Fibroblast of villous mesenchyme (primary cell): ENCODE data around the gene MYO7B. TPM values are rescaled to one million over a fixed set of nuclear protein-coding genes. Genes with fewer than 3 reads are reported as not detected.

Experiments used
- DNase-seq: peaks from one replicate; pipeline ENCODE4 v3.0.0-alpha.2; 2010; ENCODE audit warnings: low read depth
- H3K4me3 ChIP-seq: 2 replicates; pipeline ENCODE4 v1.5.1; 2011; ENCODE audit warnings: low read depth, mild to moderate bottlenecking, low read length
- total RNA-seq: library from RNA; depleted of rRNA; stranded (reverse); fragments of >200 nt; gene quantifications from 2 replicates; pipeline ENCODE4 v1.2.3, GENCODE V29; 2012
- TF ChIP-seq, protein P1 (sequence below): IDR thresholded peaks from 2 replicates; pipeline ENCODE4 v1.5.1; 2012; ENCODE audit warnings: low read depth, mild to moderate bottlenecking, low read length; ENCODE audit not compliant: insufficient read depth

Gene MYO7B
- total RNA-seq, 1 donor = 0.86 TPM

DNA sequence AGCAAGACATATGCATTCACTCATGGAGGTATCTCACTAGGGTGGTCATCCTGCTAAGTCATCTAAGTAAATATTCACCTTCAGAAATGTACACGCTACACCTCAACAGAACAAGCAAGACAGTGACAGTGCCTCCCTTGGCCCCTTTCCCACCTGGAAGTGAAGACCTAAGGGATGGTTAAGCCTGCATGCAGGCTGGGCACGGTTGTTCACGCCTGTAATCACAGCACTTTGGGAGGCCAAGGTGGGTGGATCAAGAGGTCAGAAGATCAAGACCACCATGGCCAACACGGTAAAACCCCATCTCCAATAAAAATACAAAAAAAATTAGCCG is 135.4 kb downstream of the MYO7B start:
- DNase-seq = no peak
- TF ChIP-seq, protein P1, sequence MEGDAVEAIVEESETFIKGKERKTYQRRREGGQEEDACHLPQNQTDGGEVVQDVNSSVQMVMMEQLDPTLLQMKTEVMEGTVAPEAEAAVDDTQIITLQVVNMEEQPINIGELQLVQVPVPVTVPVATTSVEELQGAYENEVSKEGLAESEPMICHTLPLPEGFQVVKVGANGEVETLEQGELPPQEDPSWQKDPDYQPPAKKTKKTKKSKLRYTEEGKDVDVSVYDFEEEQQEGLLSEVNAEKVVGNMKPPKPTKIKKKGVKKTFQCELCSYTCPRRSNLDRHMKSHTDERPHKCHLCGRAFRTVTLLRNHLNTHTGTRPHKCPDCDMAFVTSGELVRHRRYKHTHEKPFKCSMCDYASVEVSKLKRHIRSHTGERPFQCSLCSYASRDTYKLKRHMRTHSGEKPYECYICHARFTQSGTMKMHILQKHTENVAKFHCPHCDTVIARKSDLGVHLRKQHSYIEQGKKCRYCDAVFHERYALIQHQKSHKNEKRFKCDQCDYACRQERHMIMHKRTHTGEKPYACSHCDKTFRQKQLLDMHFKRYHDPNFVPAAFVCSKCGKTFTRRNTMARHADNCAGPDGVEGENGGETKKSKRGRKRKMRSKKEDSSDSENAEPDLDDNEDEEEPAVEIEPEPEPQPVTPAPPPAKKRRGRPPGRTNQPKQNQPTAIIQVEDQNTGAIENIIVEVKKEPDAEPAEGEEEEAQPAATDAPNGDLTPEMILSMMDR = no peak
- no peak overlapping the region for H3K4me3 ChIP-seq

DNA sequence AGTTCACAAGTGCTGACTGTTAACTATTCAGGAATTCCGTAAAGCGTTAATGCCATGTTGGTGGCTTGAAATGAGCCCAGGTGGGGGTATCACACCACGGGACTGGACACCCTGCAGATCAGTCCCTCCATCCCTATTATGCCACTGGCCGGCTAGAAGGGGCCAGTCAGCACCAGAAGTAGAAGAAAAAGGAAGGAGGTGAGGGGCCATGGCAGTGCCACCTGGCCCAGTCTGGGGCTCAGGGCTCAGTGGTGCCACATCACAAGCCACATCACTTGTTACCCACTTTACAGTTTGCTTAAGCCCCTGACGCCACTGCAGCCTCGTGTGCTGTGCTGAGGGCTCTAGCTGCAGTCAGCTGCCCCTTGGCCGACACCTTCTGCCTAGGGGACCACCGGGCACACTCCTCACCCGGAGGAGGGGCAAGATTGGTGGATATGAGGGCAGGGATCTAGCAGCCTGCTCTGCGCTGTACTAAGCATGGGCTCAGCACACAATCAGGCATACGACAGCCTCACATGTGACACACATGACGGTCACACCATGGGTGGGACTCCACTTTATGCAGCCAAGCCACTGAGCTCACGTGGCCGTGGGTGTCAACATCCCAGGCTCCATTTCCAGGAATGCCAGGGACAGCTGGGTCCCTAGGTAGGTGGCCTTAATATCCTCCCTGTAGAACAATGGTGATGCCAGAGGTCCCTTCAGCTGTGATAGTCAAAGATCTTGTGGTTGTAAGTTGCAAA is 136.2 kb downstream of the MYO7B start:
- TF ChIP-seq, protein P1 = no peak
- H3K4me3 ChIP-seq = no peak overlapping the region
- no peak for DNase-seq

DNA sequence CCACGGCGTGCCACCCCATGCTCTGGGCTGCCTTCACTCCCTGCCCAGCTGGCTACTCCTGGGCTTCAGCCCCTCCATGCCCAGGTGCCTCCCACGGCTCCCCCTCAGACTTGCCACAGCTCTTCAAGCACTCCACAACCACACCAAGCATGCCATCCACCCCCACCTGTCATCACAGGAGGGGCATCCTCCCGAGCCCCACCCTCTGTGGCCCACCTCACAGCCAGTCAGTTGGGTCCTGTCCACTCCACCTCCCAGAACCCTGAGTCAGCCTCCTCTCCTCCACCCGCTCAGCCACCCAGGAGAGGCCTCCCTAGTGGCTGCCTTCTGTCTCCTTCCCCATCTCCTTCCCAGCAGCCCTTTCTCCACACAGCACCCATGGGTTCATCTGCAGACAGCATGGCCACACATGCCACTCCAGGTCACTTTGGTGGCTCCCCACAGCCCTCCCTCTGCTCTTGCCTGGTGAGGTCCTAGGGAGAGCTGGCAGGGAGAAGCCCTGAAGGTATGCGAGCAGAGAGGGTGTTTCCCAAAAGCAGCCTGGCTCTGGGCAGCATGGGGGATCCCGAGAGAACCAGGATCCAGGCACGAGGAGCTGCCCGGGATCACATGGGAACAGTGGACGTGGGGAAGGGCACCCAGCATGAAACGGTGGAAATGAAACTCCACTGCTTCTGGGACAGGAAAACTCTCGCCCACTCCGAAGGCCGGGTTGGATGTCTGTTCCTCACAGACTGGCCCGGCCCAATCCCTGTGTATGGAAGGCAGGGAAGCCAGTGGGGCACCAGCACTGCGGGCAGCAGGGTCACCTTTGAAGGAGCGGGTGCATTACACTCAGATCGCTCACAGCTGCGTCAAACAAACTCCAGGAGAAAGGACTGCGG is 137.1 kb downstream of the MYO7B start:
- TF ChIP-seq, protein P1 = no peak
- no peak for DNase-seq
- no peak overlapping the region for H3K4me3 ChIP-seq

DNA sequence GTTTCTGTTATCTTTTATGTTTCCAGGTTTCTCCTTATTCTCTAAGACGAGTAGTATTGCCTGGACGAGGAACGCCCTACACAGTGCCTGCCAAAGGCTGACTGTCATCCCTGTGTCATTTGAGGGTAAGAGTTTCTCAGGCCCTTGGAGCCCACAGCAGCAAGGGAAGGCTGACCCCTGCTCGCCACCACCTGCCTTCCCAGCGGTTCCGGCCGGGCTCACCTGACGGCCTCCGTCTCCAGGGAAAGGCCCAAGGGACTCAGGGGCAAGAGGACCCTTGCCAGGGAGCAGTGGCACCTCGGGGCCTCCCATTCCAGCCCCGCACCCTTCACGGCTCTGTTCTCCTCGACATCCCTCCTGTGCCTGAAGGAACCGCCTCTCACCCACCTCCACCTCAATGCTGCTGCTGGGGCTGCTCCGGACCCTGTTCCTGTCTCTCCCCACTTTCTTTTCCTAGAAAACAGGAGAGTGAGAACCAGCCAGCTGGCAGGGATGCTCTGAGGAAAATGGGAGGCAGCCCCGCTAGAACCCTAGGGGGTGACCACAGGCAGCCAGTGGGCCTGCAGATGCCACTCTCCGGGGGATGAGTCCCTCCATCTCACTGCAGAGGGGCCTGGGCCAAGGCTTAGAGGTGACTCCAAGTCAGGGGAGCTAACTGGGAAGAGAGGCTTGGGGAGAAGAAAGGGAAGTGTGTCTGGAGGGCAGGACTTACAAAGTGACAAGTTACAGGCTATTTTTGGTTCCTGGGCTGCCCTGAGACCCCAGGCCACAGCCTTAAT is 138.0 kb downstream of the MYO7B start:
- H3K4me3 ChIP-seq = peak overlapping the region; percentile 77
- TF ChIP-seq, protein P1 = no peak
- no peak for DNase-seq

DNA sequence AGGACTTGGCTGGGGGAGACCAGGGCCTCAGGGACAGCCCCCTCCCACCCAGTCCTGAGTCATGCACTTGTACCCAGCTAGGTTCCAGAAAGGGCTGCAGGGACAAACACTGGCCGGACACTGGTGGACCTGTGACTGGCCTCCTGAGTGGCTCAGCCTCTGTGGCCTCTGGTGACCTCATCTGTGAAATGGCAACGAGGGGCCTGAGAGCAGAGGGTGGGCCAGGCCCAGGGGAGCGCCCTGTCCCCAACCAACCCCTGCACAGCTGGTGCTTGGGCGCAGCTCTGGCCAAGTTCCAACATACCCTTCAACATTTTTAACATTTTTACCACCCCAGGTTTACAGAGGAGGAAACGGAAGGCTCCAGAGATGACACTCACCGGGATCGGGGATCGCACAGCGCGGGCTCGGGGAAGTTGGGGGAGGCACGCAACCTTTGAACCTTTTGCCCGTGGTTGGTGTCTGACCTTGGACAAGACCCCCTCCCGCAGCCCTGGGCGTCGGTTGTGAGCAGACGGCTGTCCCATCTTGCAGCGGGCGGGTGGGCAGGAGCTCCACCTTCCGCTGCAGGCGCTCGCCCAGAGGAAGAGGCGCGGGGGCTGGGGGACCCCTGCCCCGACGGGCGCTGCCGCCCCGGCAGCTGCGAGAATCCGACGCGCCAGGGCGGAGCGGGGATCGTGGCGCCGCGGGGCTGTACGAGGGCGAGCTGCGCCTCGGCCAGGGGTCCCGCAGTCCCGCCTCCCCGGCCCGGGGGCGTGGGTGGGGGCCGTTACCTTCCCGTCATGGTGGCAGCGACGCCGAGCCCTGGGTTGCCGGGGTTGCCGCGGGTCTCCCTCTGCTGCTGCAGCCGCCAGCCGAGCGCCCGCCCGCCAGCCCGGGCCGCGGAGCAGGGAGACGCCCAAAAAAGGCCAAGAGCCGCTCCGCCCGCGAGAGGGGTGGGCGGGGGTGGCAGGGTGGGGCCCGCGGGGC is 139.0 kb downstream of the MYO7B start:
- TF ChIP-seq, protein P1 = no peak
- peak overlapping the region; percentile 77 for H3K4me3 ChIP-seq
- DNase-seq = no peak
